Astrocyte of the cerebellum (primary cell): ENCODE data around the gene SALL3.

Source experiments
- DNase-seq: peaks from one replicate; pipeline ENCODE4 v3.0.0-alpha.2; 2011; ENCODE audit warnings: low read depth
- H3K4me3 ChIP-seq: 2 replicates; pipeline ENCODE4 v1.5.1; 2011; ENCODE audit warnings: mild to moderate bottlenecking, low read depth, low read length, moderate library complexity
- CTCF ChIP-seq: IDR thresholded peaks from 2 replicates; pipeline ENCODE4 v1.5.1; 2012; ENCODE audit warnings: low read length, low read depth, moderate library complexity, mild to moderate bottlenecking; ENCODE audit errors: missing control alignments
- in situ Hi-C: cut with HindIII; loops from 2 replicates; pipeline ENCODE4 v1.10.0; 2017; ENCODE audit warnings: low sequenced_read_pairs

SALL3 gene

GRCh38 chr18:79013869-79014268, 34.3 kb downstream of the SALL3 start:
- TF ChIP-seq CTCF = no peak
- DNase-seq = no peak
- in situ Hi-C loops = no loop called here
- no peak overlapping the region for H3K4me3 ChIP-seq

GRCh38 chr18:79018911-79019310, 39.3 kb downstream of the SALL3 start:
- H3K4me3 ChIP-seq = no peak overlapping the region
- in situ Hi-C loops = no loop called here
- no peak for TF ChIP-seq CTCF
- no peak for DNase-seq

- DNase-seq = no peak
- in situ Hi-C loops = no loop called here
- no peak for TF ChIP-seq CTCF
- no peak overlapping the region for H3K4me3 ChIP-seq
Measured at GRCh38 chr18:79019881-79020280, 40.3 kb downstream of the SALL3 start.

- no peak for DNase-seq
- in situ Hi-C loops = no loop called here
- no peak for TF ChIP-seq CTCF
- no peak overlapping the region for H3K4me3 ChIP-seq
Measured at GRCh38 chr18:79022603-79023002, 43.0 kb downstream of the SALL3 start.

- no peak for TF ChIP-seq CTCF
- H3K4me3 ChIP-seq = no peak overlapping the region
- DNase-seq = no peak
- in situ Hi-C loops = no loop called here
Measured at GRCh38 chr18:79026491-79026890, 46.9 kb downstream of the SALL3 start.

- no peak for DNase-seq
- in situ Hi-C loops = no loop called here
- no peak for TF ChIP-seq CTCF
- H3K4me3 ChIP-seq = no peak overlapping the region
Measured at GRCh38 chr18:79030680-79031079, 51.1 kb downstream of the SALL3 start.

GRCh38 chr18:79042276-79042675, 62.7 kb downstream of the SALL3 start:
- no peak overlapping the region for H3K4me3 ChIP-seq
- no peak for DNase-seq
- TF ChIP-seq CTCF = no peak
- in situ Hi-C loops = no loop called here
